Neutrophil (primary cell): ENCODE results near the gene SMAD3.
A peak's percentile ranks its signal among the peaks of the same experiment; 100 is the strongest.

Experiments
- H3K27ac ChIP-seq: fragments of 200-600 bp; sonication (generic); 2 replicates; pipeline ENCODE4 v1.5.1; 2016; ENCODE audit warnings: mild to moderate bottlenecking, moderate library complexity
- H3K27me3 ChIP-seq: fragments of 200-600 bp; sonication (generic); 2 replicates; pipeline ENCODE4 v1.6.0; 2016; ENCODE audit warnings: mild to moderate bottlenecking
- H3K36me3 ChIP-seq: fragments of 200-600 bp; sonication (generic); 2 replicates; pipeline ENCODE4 v1.5.1; 2017
- H3K4me1 ChIP-seq, 2 experiments: fragments of 200-600 bp in 1 of 2; sonication (generic) in 1 of 2; 1 replicate in 1 of 2; 2 replicates in 1 of 2; pipeline versions ENCODE4 v1.5.1 to v1.6.1; 2013 to 2016; ENCODE audit warnings: low read depth in 1 of 2, low read length in 1 of 2, mild to moderate bottlenecking in 1 of 2, moderate library complexity in 1 of 2; ENCODE audit not compliant: control insufficient read depth in 1 of 2, insufficient read depth in 1 of 2
- H3K4me3 ChIP-seq, 2 experiments: fragments of 200-600 bp in 1 of 2; sonication (generic) in 1 of 2; 1 replicate in 1 of 2; 2 replicates in 1 of 2; pipeline ENCODE4 v1.5.1; 2013 to 2016; ENCODE audit warnings: low read depth in 1 of 2, low read length in 1 of 2, mild to moderate bottlenecking in 1 of 2, moderate library complexity in 1 of 2
- H3K9me3 ChIP-seq: fragments of 200-600 bp; sonication (generic); 2 replicates; pipeline ENCODE4 v1.5.1; 2016
- CTCF ChIP-seq: fragments of 200-600 bp; sonication (generic); IDR thresholded peaks from 2 replicates; pipeline ENCODE4 v1.5.1; 2016; ENCODE audit warnings: antibody characterized with exemption

The SMAD3 gene

GRCh38 chr15:67059127-67059553 is 6.3 kb upstream of the SMAD3 start:
- no peak for TF ChIP-seq CTCF
- H3K36me3 ChIP-seq: no peaks in the 10 kb centered on the region
- H3K4me1 ChIP-seq: peaks cover 4% of the 10 kb centered on the region in 2 experiments
- no peak overlapping the region for H3K4me3 ChIP-seq
- H3K27ac ChIP-seq: no peak overlapping the region
- peaks cover 12% of the 10 kb centered on the region for H3K27me3 ChIP-seq
- no peaks in the 10 kb centered on the region for H3K9me3 ChIP-seq

GRCh38 chr15:67061811-67062368 is 3.5 kb upstream of the SMAD3 start:
- peaks cover 32% of the 10 kb centered on the region for H3K27me3 ChIP-seq
- H3K4me1 ChIP-seq: peaks cover 24% of the 10 kb centered on the region in 2 experiments
- no peaks in the 10 kb centered on the region for H3K36me3 ChIP-seq
- H3K4me3 ChIP-seq: no peak overlapping the region
- H3K9me3 ChIP-seq: no peaks in the 10 kb centered on the region
- no peak overlapping the region for H3K27ac ChIP-seq
- TF ChIP-seq CTCF: no peak

GRCh38 chr15:67062369-67062985 is 2.9 kb upstream of the SMAD3 start:
- H3K4me1 ChIP-seq: peaks cover 30% of the 10 kb centered on the region in 2 experiments
- TF ChIP-seq CTCF: no peak
- H3K4me3 ChIP-seq: no peak overlapping the region
- no peaks in the 10 kb centered on the region for H3K9me3 ChIP-seq
- H3K36me3 ChIP-seq: no peaks in the 10 kb centered on the region
- H3K27me3 ChIP-seq: peaks cover 38% of the 10 kb centered on the region
- no peak overlapping the region for H3K27ac ChIP-seq

- Histone ChIP-seq H3K9me3 (no peaks in the 10 kb centered on the region), H3K27me3 (peaks cover 38% of the 10 kb centered on the region), H3K27ac (no peak overlapping the region), H3K36me3 (no peaks in the 10 kb centered on the region), H3K4me3 (peak overlapping the region in 1 of 2 experiments; percentile 71), H3K4me1 (peaks cover 32 to 34% of the 10 kb centered on the region in 2 experiments)
- no peak for TF ChIP-seq CTCF
These were observed 1.5 kb upstream of the SMAD3 start for GRCh38 chr15:67063689-67064606.

GRCh38 chr15:67064607-67065530 is 533 bp upstream of the SMAD3 start:
- no peaks in the 10 kb centered on the region for H3K36me3 ChIP-seq
- H3K4me1 ChIP-seq: peaks cover 32 to 34% of the 10 kb centered on the region in 2 experiments
- TF ChIP-seq CTCF: no peak
- peaks cover 38% of the 10 kb centered on the region for H3K27me3 ChIP-seq
- no peaks in the 10 kb centered on the region for H3K9me3 ChIP-seq
- H3K4me3 ChIP-seq: peak overlapping the region; percentile 63 to 71
- H3K27ac ChIP-seq: peak overlapping the region; percentile 29
